Liver (tissue), 3 donors: Measurements from ENCODE around the gene SLC35A1.

Experiments used
- JUND ChIP-seq, 2 donors: IDR thresholded peaks; 2 replicates each; pipeline ENCODE4 v1.6.1; 2016; ENCODE audit warnings: antibody characterized with exemption in 2 of 2
- TF ChIP-seq, protein P1 (sequence below): fragments of 150-350 bp; IDR thresholded peaks from 2 replicates; pipeline ENCODE4 v1.5.1; 2017; ENCODE audit warnings: improper control_type of control experiment, low read depth, low read length; ENCODE audit not compliant: missing input control
- TF ChIP-seq, protein P2 (sequence below): IDR thresholded peaks from 2 replicates; pipeline ENCODE4 v1.6.1; 2016; ENCODE audit warnings: antibody characterized with exemption
- TF ChIP-seq, protein P3 (sequence below): IDR thresholded peaks from 2 replicates; pipeline ENCODE4 v1.6.1; 2016; ENCODE audit warnings: antibody characterized with exemption
- donor health status: healthy.
- donor health status: healthy.

- TF ChIP-seq, protein P1, sequence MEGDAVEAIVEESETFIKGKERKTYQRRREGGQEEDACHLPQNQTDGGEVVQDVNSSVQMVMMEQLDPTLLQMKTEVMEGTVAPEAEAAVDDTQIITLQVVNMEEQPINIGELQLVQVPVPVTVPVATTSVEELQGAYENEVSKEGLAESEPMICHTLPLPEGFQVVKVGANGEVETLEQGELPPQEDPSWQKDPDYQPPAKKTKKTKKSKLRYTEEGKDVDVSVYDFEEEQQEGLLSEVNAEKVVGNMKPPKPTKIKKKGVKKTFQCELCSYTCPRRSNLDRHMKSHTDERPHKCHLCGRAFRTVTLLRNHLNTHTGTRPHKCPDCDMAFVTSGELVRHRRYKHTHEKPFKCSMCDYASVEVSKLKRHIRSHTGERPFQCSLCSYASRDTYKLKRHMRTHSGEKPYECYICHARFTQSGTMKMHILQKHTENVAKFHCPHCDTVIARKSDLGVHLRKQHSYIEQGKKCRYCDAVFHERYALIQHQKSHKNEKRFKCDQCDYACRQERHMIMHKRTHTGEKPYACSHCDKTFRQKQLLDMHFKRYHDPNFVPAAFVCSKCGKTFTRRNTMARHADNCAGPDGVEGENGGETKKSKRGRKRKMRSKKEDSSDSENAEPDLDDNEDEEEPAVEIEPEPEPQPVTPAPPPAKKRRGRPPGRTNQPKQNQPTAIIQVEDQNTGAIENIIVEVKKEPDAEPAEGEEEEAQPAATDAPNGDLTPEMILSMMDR, result no peak
- no peak for TF ChIP-seq JUND (IDR thresholded peaks at IDR 0.05)
- TF ChIP-seq, protein P2, sequence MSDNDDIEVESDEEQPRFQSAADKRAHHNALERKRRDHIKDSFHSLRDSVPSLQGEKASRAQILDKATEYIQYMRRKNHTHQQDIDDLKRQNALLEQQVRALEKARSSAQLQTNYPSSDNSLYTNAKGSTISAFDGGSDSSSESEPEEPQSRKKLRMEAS, result no peak
- TF ChIP-seq, protein P3, sequence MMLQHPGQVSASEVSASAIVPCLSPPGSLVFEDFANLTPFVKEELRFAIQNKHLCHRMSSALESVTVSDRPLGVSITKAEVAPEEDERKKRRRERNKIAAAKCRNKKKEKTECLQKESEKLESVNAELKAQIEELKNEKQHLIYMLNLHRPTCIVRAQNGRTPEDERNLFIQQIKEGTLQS, result no peak
Measured at GRCh38 chr6:87538510-87539260, 65.9 kb downstream of the SLC35A1 start.
